ENCODE data around the gene LRBA. TPM values are rescaled to one million over a fixed set of nuclear protein-coding genes. Genes with fewer than 3 reads are reported as not detected.

The LRBA gene
- total and polyA plus RNA-seq, 9 of the 15 experiments (the other 6 are each of a cell fraction or from before 2014, with no cell fraction given), result 24.2 to 88.7 (median 59.7) TPM

DNA sequence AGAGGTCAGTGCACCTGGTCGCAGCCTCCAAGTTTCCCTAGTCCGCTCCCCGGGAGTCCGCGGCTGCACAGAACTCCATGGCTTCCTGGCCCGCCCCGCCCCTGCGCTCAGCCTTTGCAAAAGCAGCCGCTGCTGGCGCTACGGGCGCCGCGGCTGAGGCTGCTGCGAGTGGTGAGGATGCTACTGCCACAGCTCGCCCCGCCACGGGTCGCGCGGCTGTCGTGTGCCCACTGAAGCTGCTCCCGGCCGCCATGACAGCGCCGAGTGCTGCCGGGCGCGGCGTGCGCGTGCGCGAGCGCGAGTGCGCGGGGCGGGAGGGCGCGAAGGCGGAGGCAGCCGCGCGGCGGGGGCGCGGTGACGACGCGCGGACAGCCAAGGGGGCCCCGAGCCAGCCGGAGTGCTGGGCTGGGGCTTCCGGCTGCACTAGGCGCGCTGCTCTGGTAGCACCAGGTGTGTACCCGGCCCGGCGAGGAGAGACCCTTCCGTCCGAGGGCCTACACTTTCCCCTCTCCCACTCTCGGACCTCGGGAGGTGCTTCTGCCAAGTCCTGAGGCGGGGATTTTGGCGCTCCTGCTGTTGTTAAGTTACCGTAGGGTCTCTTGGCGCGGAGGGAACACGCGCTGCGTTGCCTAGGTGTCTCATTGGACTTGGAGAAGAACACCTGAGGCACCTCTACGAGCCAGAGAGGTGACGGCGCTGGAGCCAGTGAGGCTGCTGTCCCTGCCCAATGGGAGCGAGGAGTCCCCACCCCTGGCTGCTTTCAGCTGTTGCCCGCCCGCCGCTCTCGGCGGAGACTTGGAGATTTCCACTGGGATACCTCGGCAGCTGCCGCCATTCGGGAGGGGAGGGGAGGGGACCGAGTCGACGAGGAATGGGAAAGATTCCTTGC, 619 bp upstream of the LRBA start (continued):
- TF ChIP-seq, protein P1, sequence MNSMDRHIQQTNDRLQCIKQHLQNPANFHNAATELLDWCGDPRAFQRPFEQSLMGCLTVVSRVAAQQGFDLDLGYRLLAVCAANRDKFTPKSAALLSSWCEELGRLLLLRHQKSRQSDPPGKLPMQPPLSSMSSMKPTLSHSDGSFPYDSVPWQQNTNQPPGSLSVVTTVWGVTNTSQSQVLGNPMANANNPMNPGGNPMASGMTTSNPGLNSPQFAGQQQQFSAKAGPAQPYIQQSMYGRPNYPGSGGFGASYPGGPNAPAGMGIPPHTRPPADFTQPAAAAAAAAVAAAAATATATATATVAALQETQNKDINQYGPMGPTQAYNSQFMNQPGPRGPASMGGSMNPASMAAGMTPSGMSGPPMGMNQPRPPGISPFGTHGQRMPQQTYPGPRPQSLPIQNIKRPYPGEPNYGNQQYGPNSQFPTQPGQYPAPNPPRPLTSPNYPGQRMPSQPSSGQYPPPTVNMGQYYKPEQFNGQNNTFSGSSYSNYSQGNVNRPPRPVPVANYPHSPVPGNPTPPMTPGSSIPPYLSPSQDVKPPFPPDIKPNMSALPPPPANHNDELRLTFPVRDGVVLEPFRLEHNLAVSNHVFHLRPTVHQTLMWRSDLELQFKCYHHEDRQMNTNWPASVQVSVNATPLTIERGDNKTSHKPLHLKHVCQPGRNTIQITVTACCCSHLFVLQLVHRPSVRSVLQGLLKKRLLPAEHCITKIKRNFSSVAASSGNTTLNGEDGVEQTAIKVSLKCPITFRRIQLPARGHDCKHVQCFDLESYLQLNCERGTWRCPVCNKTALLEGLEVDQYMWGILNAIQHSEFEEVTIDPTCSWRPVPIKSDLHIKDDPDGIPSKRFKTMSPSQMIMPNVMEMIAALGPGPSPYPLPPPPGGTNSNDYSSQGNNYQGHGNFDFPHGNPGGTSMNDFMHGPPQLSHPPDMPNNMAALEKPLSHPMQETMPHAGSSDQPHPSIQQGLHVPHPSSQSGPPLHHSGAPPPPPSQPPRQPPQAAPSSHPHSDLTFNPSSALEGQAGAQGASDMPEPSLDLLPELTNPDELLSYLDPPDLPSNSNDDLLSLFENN (IDR thresholded peaks at IDR 0.05; ENCODE audit: low read depth in 2 of 2, low read length in 2 of 2), result no peak
- TF ChIP-seq DNMT1 (IDR thresholded peaks at IDR 0.05) (no peak), MCM7 (IDR thresholded peaks at IDR 0.05) (no peak), FOXP1 (CRISPR knock-in tag; IDR thresholded peaks at IDR 0.05) (no peak; the same call in 1 of the 2 replicates), SIX5 (IDR thresholded peaks at IDR 0.05; ENCODE audit: borderline replicate concordance in 1 of 2, insufficient read depth in 1 of 2, low read depth in 1 of 2, low read length in 2 of 2) (no peak), ARNT (IDR thresholded peaks at IDR 0.05) (no peak), SREBF1 (IDR thresholded peaks at IDR 0.05; ENCODE audit: borderline replicate concordance, low read depth, low read length) (no peak), DIDO1 (tag; IDR thresholded peaks at IDR 0.05; ENCODE audit: low read depth) (no peak), JUNB (CRISPR knock-in tag; conservative IDR thresholded peaks at IDR 0.05) (no peak), HLTF (IDR thresholded peaks at IDR 0.05) (no peak)
- TF ChIP-seq, protein P2, sequence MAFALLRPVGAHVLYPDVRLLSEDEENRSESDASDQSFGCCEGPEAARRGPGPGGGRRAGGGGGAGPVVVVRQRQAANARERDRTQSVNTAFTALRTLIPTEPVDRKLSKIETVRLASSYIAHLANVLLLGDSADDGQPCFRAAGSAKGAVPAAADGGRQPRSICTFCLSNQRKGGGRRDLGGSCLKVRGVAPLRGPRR (CRISPR knock-in tag; IDR thresholded peaks at IDR 0.05), result no peak
- TF ChIP-seq, protein P3, sequence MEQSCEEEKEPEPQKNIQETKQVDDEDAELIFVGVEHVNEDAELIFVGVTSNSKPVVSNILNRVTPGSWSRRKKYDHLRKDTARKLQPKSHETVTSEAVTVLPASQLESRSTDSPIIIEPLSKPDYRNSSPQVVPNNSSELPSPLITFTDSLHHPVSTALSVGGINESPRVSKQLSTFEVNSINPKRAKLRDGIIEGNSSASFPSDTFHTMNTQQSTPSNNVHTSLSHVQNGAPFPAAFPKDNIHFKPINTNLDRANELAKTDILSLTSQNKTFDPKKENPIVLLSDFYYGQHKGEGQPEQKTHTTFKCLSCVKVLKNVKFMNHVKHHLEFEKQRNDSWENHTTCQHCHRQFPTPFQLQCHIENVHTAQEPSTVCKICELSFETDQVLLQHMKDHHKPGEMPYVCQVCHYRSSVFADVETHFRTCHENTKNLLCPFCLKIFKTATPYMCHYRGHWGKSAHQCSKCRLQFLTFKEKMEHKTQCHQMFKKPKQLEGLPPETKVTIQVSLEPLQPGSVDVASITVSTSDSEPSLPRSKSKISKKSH (CRISPR knock-in tag; IDR thresholded peaks at IDR 0.05), result no peak
- TF ChIP-seq, protein P4, sequence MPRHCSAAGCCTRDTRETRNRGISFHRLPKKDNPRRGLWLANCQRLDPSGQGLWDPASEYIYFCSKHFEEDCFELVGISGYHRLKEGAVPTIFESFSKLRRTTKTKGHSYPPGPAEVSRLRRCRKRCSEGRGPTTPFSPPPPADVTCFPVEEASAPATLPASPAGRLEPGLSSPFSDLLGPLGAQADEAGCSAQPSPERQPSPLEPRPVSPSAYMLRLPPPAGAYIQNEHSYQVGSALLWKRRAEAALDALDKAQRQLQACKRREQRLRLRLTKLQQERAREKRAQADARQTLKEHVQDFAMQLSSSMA (CRISPR knock-in tag; IDR thresholded peaks at IDR 0.05), result 0 out of 2 replicates have a peak, but pooled peaks have one; percentile 62
- TF ChIP-seq, protein P5, sequence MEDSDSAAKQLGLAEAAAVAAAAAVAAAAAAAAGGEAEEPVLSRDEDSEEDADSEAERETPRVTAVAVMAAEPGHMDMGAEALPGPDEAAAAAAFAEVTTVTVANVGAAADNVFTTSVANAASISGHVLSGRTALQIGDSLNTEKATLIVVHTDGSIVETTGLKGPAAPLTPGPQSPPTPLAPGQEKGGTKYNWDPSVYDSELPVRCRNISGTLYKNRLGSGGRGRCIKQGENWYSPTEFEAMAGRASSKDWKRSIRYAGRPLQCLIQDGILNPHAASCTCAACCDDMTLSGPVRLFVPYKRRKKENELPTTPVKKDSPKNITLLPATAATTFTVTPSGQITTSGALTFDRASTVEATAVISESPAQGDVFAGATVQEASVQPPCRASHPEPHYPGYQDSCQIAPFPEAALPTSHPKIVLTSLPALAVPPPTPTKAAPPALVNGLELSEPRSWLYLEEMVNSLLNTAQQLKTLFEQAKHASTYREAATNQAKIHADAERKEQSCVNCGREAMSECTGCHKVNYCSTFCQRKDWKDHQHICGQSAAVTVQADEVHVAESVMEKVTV (CRISPR knock-in tag; IDR thresholded peaks at IDR 0.05), result no peak
- TF ChIP-seq, protein P6, sequence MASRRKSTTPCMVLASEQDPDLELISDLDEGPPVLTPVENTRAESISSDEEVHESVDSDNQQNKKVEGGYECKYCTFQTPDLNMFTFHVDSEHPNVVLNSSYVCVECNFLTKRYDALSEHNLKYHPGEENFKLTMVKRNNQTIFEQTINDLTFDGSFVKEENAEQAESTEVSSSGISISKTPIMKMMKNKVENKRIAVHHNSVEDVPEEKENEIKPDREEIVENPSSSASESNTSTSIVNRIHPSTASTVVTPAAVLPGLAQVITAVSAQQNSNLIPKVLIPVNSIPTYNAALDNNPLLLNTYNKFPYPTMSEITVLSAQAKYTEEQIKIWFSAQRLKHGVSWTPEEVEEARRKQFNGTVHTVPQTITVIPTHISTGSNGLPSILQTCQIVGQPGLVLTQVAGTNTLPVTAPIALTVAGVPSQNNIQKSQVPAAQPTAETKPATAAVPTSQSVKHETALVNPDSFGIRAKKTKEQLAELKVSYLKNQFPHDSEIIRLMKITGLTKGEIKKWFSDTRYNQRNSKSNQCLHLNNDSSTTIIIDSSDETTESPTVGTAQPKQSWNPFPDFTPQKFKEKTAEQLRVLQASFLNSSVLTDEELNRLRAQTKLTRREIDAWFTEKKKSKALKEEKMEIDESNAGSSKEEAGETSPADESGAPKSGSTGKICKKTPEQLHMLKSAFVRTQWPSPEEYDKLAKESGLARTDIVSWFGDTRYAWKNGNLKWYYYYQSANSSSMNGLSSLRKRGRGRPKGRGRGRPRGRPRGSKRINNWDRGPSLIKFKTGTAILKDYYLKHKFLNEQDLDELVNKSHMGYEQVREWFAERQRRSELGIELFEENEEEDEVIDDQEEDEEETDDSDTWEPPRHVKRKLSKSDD (conservative IDR thresholded peaks at IDR 0.05; ENCODE audit: low read length), result no peak

Measured in K562 (cell line).